HG02571 (cell line): ENCODE measurements around the gene C10orf90.

Experiments
- ATAC-seq: cut with Tn5 transposase; IDR thresholded peaks from one replicate; pipeline ENCODE4 v1.9.1; 2021; ENCODE audit warnings: mild to moderate bottlenecking, moderate library complexity; ENCODE audit not compliant: unreplicated experiment

The C10orf90 gene

GRCh38 chr10:126509182-126509581 lies 161.3 kb downstream of the C10orf90 start:
- ATAC-seq, result no peak

- no peak for ATAC-seq
These were observed 161.9 kb downstream of the C10orf90 start for GRCh38 chr10:126508535-126509040.

GRCh38 chr10:126504761-126505112 lies 165.8 kb downstream of the C10orf90 start:
- ATAC-seq, result no peak

- ATAC-seq, result no peak
These were observed 166.3 kb downstream of the C10orf90 start for GRCh38 chr10:126504063-126504760.

GRCh38 chr10:126503392-126504062 lies 167.0 kb downstream of the C10orf90 start:
- no peak for ATAC-seq

- no peak for ATAC-seq
These were observed 168.1 kb downstream of the C10orf90 start for GRCh38 chr10:126502441-126502840.

GRCh38 chr10:126501828-126502227 lies 168.7 kb downstream of the C10orf90 start:
- no peak for ATAC-seq

- ATAC-seq, result no peak
These were observed 169.6 kb downstream of the C10orf90 start for GRCh38 chr10:126500866-126501265.

- ATAC-seq, result no peak
These were observed 170.3 kb downstream of the C10orf90 start for GRCh38 chr10:126500185-126500584.

- no peak for ATAC-seq
These were observed 170.7 kb downstream of the C10orf90 start for GRCh38 chr10:126499744-126500143.

GRCh38 chr10:126497672-126498071 lies 172.8 kb downstream of the C10orf90 start:
- ATAC-seq, result no peak

- no peak for ATAC-seq
These were observed 173.5 kb downstream of the C10orf90 start for GRCh38 chr10:126496771-126497545.

GRCh38 chr10:126491476-126491875 lies 179.0 kb downstream of the C10orf90 start:
- no peak for ATAC-seq

- ATAC-seq, result no peak
These were observed 189.3 kb downstream of the C10orf90 start for GRCh38 chr10:126481181-126481580.

- no peak for ATAC-seq
These were observed 189.8 kb downstream of the C10orf90 start for GRCh38 chr10:126480648-126481047.

GRCh38 chr10:126479280-126479895 lies 191.1 kb downstream of the C10orf90 start:
- no peak for ATAC-seq

- no peak for ATAC-seq
These were observed 191.9 kb downstream of the C10orf90 start for GRCh38 chr10:126478546-126478945.

GRCh38 chr10:126476246-126476645 lies 194.2 kb downstream of the C10orf90 start:
- no peak for ATAC-seq

GRCh38 chr10:126475074-126475691 lies 195.3 kb downstream of the C10orf90 start:
- ATAC-seq, result no peak

- no peak for ATAC-seq
These were observed 196.5 kb downstream of the C10orf90 start for GRCh38 chr10:126474031-126474430.

GRCh38 chr10:126470991-126471390 lies 199.5 kb downstream of the C10orf90 start:
- ATAC-seq, result no peak
